ENCODE measurements around the gene SURF2. TPM values are rescaled to one million over a fixed set of nuclear protein-coding genes. Genes with fewer than 3 reads are reported as not detected.

SURF2 gene
- total and polyA plus RNA-seq, 9 of the 15 experiments (the other 6 are each of a cell fraction or from before 2014, with no cell fraction given) = 5.5 to 82.5 (median 21.3) TPM

DNA sequence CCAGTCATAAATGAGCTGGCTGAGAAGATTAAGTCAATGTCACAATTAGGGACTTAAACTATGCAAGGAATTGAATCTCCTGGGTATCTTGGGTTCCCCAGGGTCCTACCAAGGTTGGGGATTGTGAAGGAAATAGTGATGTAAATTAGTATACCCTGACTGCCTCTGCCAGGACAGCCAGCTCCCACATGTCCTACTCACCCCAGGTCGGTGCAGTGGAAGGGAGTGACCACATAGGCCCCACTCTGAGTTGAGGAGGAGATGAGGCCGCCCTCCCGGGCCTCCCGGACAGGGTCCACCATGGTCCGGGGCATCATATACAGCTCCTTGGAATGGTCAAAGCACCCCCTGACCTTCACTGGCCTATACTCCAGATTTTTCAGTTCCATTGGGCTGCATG, 2.8 kb upstream of the SURF2 start:
- ChIA-PET CTCF (ENCODE audit: low intra/inter-chr PET ratio) (no interaction called here), POLR2A (interaction anchor here (0.7 to 7.4 kb wide), 8 partner anchors 10 to 822 kb away, joined by 3 to 33 read pairs (median 4); partner anchors contain the start of gene STKLD1)
- peaks cover 30% of the 10 kb centered on the region for H4K20me1 ChIP-seq (replicated peaks; ENCODE audit: control insufficient read depth, insufficient read depth, low read length)
- intact Hi-C loops (cut with micrococcal nuclease) (no loop called here), in situ Hi-C loops (cut with MboI) (no loop called here)
- no peaks in the 10 kb centered on the region for H3K27me3 ChIP-seq (ENCODE audit: control insufficient read depth in 2 of 2, insufficient read depth in 2 of 2, low read length in 2 of 2)
- H3K9me1 ChIP-seq (ENCODE audit: control insufficient read depth, insufficient read depth, low read length) = peaks cover 3% of the 10 kb centered on the region
- peaks cover 14 to 35% of the 10 kb centered on the region in 2 experiments; a peak in 4 of 5 replicates for H3K4me1 ChIP-seq (replicated peaks in 1 of 2; ENCODE audit: control insufficient read depth in 2 of 2, insufficient read depth in 2 of 2, low read length in 2 of 2)
- H3K36me3 ChIP-seq (ENCODE audit: control insufficient read depth, insufficient read depth, low read length) = peaks cover 70% of the 10 kb centered on the region
- FAIRE-seq (no peak), ATAC-seq (no peak), DNase-seq (ENCODE audit: extremely low read depth in 1 of 4, low spot score in 3 of 4) (no peak)
- no peak overlapping the region for H3K4me2 ChIP-seq (ENCODE audit: insufficient read depth, low read length)
- TF ChIP-seq, protein P1, sequence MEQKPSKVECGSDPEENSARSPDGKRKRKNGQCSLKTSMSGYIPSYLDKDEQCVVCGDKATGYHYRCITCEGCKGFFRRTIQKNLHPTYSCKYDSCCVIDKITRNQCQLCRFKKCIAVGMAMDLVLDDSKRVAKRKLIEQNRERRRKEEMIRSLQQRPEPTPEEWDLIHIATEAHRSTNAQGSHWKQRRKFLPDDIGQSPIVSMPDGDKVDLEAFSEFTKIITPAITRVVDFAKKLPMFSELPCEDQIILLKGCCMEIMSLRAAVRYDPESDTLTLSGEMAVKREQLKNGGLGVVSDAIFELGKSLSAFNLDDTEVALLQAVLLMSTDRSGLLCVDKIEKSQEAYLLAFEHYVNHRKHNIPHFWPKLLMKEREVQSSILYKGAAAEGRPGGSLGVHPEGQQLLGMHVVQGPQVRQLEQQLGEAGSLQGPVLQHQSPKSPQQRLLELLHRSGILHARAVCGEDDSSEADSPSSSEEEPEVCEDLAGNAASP (IDR thresholded peaks at IDR 0.05) = no peak
- TF ChIP-seq SIRT6 (IDR thresholded peaks at IDR 0.05; ENCODE audit: low read depth, low read length) (peak; percentile 38), POLR2G (IDR thresholded peaks at IDR 0.05; ENCODE audit: low read depth, low read length) (0 out of 2 replicates have a peak, but pooled peaks have one; percentile 23)
- peaks cover 56% of the 10 kb centered on the region for H3K79me2 ChIP-seq (ENCODE audit: control insufficient read depth, insufficient read depth, low read length)
- 62% methylated on average over 5 of the region's 5 CpGs for WGBS (ENCODE audit: insufficient coverage, low coverage, missing lambda C conversion rate)
- H3K9ac ChIP-seq (ENCODE audit: insufficient read depth in 1 of 2, low read depth in 2 of 2, low read length in 2 of 2) = peak overlapping the region in 1 of 2 experiments; percentile 31; a peak in 1 of 4 replicates
- BruUV-seq (replicated peaks) = no TSS peak
- no peaks in the 10 kb centered on the region for H3K9me3 ChIP-seq (replicated peaks; ENCODE audit: control insufficient read depth, insufficient read depth, low read depth, low read length)
- no peak overlapping the region for H3K27ac ChIP-seq (ENCODE audit: extremely low read depth, low read depth, low read length)
- no peak overlapping the region for H2AFZ ChIP-seq (ENCODE audit: low read depth, low read length)
- no peak overlapping the region for H3K4me3 ChIP-seq

DNA sequence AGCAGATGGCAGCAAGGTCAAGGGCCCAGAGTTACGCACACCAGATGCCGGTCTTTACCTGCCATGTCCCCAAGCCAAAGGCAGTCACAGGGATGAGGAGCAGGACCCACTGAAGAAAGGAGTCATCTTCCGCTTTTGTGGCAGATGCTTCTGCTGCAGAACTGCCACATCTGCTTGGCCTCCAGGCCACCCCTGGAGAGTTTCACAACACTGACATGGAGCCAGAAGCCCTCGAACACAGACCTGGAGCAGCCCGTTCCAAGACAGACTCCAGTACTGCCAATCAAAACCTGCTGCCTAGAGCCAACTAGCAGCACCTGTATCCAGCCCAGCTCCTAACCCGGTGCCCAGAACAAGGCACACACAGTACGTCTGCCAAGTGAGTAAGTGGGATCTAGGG, 1.6 kb upstream of the SURF2 start:
- peaks cover 71% of the 10 kb centered on the region for H3K36me3 ChIP-seq (ENCODE audit: control insufficient read depth, insufficient read depth, low read length)
- TF ChIP-seq KAT7 (CRISPR knock-in tag; IDR thresholded peaks at IDR 0.05; ENCODE audit: borderline replicate concordance) (no peak), KDM5B (IDR thresholded peaks at IDR 0.05; ENCODE audit: insufficient replicate concordance, low read depth, low read length) (peak; percentile 35)
- H3K27ac ChIP-seq (ENCODE audit: extremely low read depth, low read depth, low read length) = no peak overlapping the region
- H3K4me3 ChIP-seq = peak overlapping the region; percentile 3; the same call in 1 of the 2 replicates
- no peaks in the 10 kb centered on the region for H3K9me3 ChIP-seq (replicated peaks; ENCODE audit: control insufficient read depth, insufficient read depth, low read depth, low read length)
- intact Hi-C loops (cut with micrococcal nuclease) = no loop called here
- H3K79me2 ChIP-seq (ENCODE audit: control insufficient read depth, insufficient read depth, low read length) = peaks cover 48% of the 10 kb centered on the region
- H3K9me1 ChIP-seq (ENCODE audit: control insufficient read depth, insufficient read depth, low read length) = peaks cover 3% of the 10 kb centered on the region
- BruUV-seq (replicated peaks) = no TSS peak
- H3K27me3 ChIP-seq (ENCODE audit: control insufficient read depth in 2 of 2, insufficient read depth in 2 of 2, low read length in 2 of 2) = no peaks in the 10 kb centered on the region
- in situ Hi-C loops (cut with MboI) = no loop called here
- POLR2A ChIA-PET = interaction anchor here (0.6 to 7.4 kb wide), 12 partner anchors 9 to 184 kb away, joined by 3 to 109 read pairs (median 4); no protein-coding TSS in a partner anchor
- H3K4me1 ChIP-seq (replicated peaks in 1 of 2; ENCODE audit: control insufficient read depth in 2 of 2, insufficient read depth in 2 of 2, low read length in 2 of 2) = peaks cover 17 to 44% of the 10 kb centered on the region in 2 experiments; a peak in 4 of 5 replicates
- no peak overlapping the region for H2AFZ ChIP-seq (ENCODE audit: low read depth, low read length)
- no peak for FAIRE-seq
- CTCF ChIA-PET (ENCODE audit: low intra/inter-chr PET ratio) = no interaction called here
- no peak for DNase-seq (ENCODE audit: extremely low read depth in 1 of 4, low spot score in 3 of 4)
- H3K9ac ChIP-seq (ENCODE audit: insufficient read depth in 1 of 2, low read depth in 2 of 2, low read length in 2 of 2) = peak overlapping the region in 1 of 2 experiments; percentile 69; a peak in 2 of 4 replicates
- peak overlapping the region; percentile 86; the same call in 1 of the 2 replicates for H3K4me2 ChIP-seq (ENCODE audit: insufficient read depth, low read length)
- H4K20me1 ChIP-seq (replicated peaks; ENCODE audit: control insufficient read depth, insufficient read depth, low read length) = peaks cover 32% of the 10 kb centered on the region; the same call in 1 of the 2 replicates
- ATAC-seq = no peak
- WGBS (ENCODE audit: insufficient coverage, low coverage, missing lambda C conversion rate) = 87% methylated on average over 7 of the region's 7 CpGs
